GM12864 (cell line): ENCODE measurements around the gene TDRD9.

Experiments
- DNase-seq: peaks from one replicate; pipeline ENCODE4 v3.0.0-alpha.2; 2011; ENCODE audit warnings: low read depth
- H3K4me3 ChIP-seq: 2 replicates; pipeline ENCODE4 v1.5.1; 2011; ENCODE audit warnings: mild to moderate bottlenecking, low read depth, low read length, control low read depth
- TF ChIP-seq, protein P1 (sequence below): IDR thresholded peaks from 2 replicates; pipeline ENCODE4 v1.5.1; 2011; ENCODE audit warnings: low read depth, mild to moderate bottlenecking, moderate library complexity, low read length, control low read depth, inconsistent platforms; ENCODE audit errors: missing control alignments

TDRD9 gene

DNA sequence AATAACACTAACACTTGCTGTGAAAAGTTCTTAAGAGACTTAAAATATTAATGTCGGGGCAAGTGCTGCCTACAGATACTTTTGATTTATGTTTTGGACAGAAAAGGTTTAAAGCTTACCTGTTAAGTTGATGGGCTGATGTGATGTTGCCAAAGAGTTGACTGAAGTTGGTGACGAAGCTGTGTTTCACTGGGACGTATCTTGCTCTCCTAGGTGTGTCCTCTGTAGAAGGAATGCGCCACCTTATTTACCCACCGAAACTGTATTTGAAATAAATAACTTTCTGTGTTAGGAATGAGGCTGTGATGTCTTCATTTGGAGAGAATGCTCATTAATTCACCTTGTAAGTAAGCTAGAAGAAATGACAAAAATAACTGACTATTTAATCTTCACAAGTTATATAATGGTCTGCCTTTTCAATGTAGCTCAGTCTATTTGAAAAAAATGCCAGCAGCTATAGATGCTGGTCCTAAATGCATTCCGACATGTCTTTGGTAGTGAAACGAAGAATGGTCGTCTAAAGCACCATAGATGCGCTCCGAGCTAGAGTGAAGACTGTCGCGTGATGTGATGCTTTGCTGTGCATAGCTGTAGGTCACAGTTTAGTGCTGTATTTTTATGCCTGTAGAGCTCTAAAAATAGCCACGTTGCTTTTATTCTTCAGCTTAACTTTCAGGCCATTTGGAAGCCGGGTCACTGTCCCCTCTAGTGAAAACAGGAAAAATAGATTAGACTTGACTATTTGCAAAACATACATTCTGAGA, 13.9 kb downstream of the TDRD9 start, which contains the start of gene RD3L:
RD3L (minus strand) TSS at position 557 of the 764 bp plus-strand sequence. CDS start 834 bp downstream, outside the sequence.
- H3K4me3 ChIP-seq, result no peak within 1 kb of the TSS
- no peak for DNase-seq
- TF ChIP-seq, protein P1, sequence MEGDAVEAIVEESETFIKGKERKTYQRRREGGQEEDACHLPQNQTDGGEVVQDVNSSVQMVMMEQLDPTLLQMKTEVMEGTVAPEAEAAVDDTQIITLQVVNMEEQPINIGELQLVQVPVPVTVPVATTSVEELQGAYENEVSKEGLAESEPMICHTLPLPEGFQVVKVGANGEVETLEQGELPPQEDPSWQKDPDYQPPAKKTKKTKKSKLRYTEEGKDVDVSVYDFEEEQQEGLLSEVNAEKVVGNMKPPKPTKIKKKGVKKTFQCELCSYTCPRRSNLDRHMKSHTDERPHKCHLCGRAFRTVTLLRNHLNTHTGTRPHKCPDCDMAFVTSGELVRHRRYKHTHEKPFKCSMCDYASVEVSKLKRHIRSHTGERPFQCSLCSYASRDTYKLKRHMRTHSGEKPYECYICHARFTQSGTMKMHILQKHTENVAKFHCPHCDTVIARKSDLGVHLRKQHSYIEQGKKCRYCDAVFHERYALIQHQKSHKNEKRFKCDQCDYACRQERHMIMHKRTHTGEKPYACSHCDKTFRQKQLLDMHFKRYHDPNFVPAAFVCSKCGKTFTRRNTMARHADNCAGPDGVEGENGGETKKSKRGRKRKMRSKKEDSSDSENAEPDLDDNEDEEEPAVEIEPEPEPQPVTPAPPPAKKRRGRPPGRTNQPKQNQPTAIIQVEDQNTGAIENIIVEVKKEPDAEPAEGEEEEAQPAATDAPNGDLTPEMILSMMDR, result no peak

DNA sequence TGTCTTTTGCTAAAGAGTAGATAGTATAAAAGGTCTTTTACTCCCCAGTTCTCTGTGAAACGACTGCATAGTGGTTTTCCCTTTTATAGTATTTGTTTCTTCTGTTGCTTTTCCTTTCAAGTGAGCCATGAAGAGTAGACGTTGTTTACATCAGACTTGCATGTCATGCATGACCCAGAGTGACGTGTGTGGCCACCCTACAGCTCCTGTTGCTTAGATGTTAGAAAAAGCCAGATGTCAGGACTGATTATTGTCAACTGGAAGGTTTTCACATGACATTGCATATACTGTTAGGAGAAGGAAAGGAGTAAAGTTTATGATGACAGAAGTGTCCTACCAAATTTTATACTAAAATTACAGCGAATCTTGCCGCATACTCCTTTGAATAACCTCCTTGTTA, 15.4 kb downstream of the TDRD9 start:
- no peak for DNase-seq
- TF ChIP-seq, protein P1, result no peak
- H3K4me3 ChIP-seq, result no peak overlapping the region

DNA sequence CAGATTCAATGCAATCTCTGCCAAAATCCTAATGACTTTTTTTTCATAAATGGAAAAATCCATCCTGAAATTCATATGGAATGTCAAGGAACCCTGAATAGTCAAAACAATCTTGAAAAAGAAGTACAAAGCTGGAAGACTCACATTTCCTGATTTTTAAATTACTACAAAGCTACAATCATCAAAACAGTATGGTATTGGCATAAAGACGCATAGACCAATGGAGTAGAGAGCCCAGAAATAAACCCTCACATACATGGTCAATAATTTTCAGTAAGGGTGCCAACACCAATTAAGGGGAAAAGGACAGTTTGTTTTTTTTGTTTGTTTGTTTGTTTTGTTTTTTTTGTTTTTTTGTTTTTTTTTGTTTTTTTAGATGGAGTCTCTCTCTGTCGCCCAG, 18.7 kb downstream of the TDRD9 start:
- DNase-seq, result no peak
- TF ChIP-seq, protein P1, result no peak
- H3K4me3 ChIP-seq, result no peak overlapping the region

DNA sequence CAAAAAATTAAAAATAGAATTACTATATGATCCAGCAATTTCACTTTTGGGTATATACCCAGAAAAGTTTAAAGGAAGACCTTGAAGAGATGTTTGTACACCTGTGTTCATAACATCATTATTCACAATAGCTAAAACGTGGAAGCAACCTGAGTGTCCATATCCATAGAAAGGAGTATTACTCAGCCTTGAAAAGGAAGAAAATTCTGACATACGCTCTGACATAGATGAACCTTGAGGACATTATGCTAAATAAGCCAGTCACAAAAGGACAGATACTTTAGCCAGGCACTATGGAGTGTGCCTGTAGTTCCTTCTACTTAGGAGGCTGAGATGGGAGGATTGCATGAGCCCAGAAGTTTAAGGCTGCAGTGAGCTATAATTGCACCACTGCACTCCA, 20.2 kb downstream of the TDRD9 start:
- no peak for DNase-seq
- no peak overlapping the region for H3K4me3 ChIP-seq
- TF ChIP-seq, protein P1, result no peak

DNA sequence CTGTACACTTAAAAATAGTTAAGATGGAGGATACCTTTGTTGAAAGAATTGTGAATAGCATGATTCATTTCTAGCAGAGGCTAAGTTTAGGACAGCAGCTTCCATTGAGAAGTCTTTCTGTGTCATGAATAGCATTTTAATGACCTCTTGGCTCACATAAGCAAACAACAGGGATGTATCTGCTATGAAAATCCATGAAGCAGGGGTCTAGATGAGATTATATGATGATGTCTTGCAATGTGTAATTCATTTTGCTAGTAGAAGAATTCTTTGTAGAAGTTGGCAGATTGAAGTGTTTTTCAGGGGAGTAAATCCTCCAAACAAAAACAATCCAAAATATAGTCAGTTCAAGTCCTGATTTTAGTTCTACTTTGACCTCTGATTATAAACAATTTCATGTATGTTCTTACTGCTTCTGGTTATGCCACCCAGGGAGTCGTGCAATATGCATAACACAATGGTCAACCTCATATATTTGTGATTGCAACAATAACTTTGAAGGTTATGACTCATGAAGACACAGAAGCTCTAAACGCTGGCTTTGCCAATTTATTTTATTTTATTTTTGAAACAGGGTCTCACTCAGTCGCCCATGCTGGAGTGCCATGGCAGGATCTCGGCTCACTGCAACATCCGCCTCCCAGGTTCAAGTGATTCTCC, 21.0 kb downstream of the TDRD9 start:
- DNase-seq, result no peak
- H3K4me3 ChIP-seq, result no peak overlapping the region
- TF ChIP-seq, protein P1, result no peak

DNA sequence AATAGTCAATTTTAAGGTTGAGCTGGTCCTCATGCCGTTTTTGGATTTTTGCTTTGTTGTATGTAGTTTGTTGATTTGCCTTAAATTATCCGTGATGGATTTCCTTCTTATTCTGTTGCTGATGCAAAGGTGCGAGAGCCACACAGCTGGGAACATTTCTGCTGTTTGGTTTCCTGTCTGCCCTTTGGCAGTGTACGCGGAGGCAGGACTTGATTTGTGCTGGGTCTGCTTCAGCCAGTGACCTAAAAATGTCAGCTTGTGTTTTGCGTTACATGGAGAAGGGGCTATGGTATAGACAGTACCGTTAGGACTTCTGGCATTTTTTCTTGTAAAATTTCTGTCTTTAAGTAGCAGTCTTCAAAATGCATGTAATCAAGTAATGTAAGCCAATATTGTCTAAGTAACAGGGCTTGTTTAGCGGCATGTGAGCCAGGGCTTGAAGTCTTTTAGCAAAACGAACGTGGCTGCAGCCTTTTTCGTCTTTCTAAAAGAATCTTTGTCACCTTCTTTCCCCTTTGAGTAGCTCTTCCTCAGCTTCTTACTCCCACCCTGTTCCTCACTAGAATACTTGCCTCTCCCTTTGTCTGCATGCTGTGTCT, 32.3 kb downstream of the TDRD9 start:
- H3K4me3 ChIP-seq, result no peak overlapping the region
- TF ChIP-seq, protein P1, result no peak
- no peak for DNase-seq
